Measurements from ENCODE around the gene LINC00305.

GRCh38 chr18:64099244-64099643 is 49.6 kb downstream of the LINC00305 start:
- TF ChIP-seq CTCF (IDR thresholded peaks at IDR 0.05) (no peak), POLR2A (IDR thresholded peaks at IDR 0.05) (no peak)

Data from uterus (tissue), 2 donors.